Measurements from ENCODE around the gene ZBTB7B. TPM values are rescaled to one million over a fixed set of nuclear protein-coding genes. Genes with fewer than 3 reads are reported as not detected.
A peak's percentile ranks its signal among the peaks of the same experiment; 100 is the strongest.

ZBTB7B gene
- total and polyA plus RNA-seq, 2 donors from 2014 or later: 20.1 to 68.7 TPM

GRCh38 chr1:155006601-155007101, 4.0 kb downstream of the ZBTB7B start:
- Histone ChIP-seq H3K4me3 (ENCODE audit: low read length in 3 of 3) (peak overlapping the region in 1 of 3 donors; percentile 13), H3K4me1 (ENCODE audit: control insufficient read depth in 2 of 3, insufficient read depth in 2 of 3, low read depth in 1 of 3, low read length in 3 of 3) (peaks cover 2 to 42% (median 31%) of the 10 kb centered on the region in 3 donors), H3K9me3 (ENCODE audit: control insufficient read depth in 2 of 3, insufficient read depth in 1 of 3, low read length in 3 of 3) (no peaks in the 10 kb centered on the region), H3K27me3 (ENCODE audit: control insufficient read depth, insufficient read depth, low read length) (no peaks in the 10 kb centered on the region), H3K36me3 (ENCODE audit: control insufficient read depth in 2 of 3, insufficient read depth in 3 of 3, low read length in 3 of 3) (no peaks in the 10 kb centered on the region), H3K9ac (ENCODE audit: low read length in 3 of 3) (peak overlapping the region in 1 of 3 donors; percentile 40), H3K27ac (ENCODE audit: low read depth in 2 of 2, low read length in 2 of 2) (peak overlapping the region; percentile 33 to 43)
- no peak for FAIRE-seq
- intact Hi-C loops (cut with DNase I): no loop called here
- TF ChIP-seq, protein P1, sequence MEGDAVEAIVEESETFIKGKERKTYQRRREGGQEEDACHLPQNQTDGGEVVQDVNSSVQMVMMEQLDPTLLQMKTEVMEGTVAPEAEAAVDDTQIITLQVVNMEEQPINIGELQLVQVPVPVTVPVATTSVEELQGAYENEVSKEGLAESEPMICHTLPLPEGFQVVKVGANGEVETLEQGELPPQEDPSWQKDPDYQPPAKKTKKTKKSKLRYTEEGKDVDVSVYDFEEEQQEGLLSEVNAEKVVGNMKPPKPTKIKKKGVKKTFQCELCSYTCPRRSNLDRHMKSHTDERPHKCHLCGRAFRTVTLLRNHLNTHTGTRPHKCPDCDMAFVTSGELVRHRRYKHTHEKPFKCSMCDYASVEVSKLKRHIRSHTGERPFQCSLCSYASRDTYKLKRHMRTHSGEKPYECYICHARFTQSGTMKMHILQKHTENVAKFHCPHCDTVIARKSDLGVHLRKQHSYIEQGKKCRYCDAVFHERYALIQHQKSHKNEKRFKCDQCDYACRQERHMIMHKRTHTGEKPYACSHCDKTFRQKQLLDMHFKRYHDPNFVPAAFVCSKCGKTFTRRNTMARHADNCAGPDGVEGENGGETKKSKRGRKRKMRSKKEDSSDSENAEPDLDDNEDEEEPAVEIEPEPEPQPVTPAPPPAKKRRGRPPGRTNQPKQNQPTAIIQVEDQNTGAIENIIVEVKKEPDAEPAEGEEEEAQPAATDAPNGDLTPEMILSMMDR (IDR thresholded peaks at IDR 0.05; ENCODE audit: borderline replicate concordance, extremely low read depth, insufficient read depth): no peak
- DNase-seq: peak in 2 of 5 donors; percentile 32 to 69

DNA sequence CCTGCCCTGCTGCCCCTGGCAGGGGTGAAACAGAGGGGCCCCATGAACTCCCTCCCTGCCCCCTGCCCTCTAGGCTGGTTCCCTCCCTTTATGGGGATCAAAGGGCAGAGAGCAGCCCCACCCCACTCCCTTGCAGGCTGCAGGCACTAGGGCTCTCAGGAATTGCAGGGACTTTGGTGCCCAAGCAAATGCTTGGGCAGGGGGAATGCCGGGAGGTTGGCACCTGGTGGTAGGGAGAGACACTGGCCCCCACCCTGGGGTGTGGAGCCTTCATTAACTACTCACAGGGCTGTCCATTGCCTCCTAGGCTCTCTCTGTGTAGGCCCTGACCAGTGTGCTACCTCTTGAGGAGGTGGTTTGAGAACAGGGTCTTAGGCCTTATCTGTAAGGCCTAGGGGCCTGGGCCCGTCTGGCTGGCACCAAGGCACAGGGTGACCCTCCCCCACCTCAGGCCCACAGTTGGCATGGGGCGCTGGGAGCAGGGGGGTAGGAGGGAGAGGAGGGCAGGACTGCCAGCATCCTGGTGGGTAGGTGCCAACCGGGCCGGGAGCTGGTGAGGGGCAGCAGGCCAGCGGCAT, 4.7 kb downstream of the ZBTB7B start:
- Histone ChIP-seq H3K9ac (ENCODE audit: low read length in 3 of 3) (peak overlapping the region in 1 of 3 donors; percentile 61), H3K9me3 (ENCODE audit: control insufficient read depth in 2 of 3, insufficient read depth in 1 of 3, low read length in 3 of 3) (no peaks in the 10 kb centered on the region), H3K27ac (ENCODE audit: low read depth in 2 of 2, low read length in 2 of 2) (peak overlapping the region; percentile 41 to 57), H3K4me3 (ENCODE audit: low read length in 3 of 3) (no peak overlapping the region), H3K36me3 (ENCODE audit: control insufficient read depth in 2 of 3, insufficient read depth in 3 of 3, low read length in 3 of 3) (no peaks in the 10 kb centered on the region), H3K4me1 (ENCODE audit: control insufficient read depth in 2 of 3, insufficient read depth in 2 of 3, low read depth in 1 of 3, low read length in 3 of 3) (peaks cover 2 to 49% (median 32%) of the 10 kb centered on the region in 3 donors), H3K27me3 (ENCODE audit: control insufficient read depth, insufficient read depth, low read length) (no peaks in the 10 kb centered on the region)
- FAIRE-seq (no peak), DNase-seq (peak in 1 of 5 donors; percentile 76)
- TF ChIP-seq, protein P1 (IDR thresholded peaks at IDR 0.05; ENCODE audit: borderline replicate concordance, extremely low read depth, insufficient read depth): no peak
- intact Hi-C loops (cut with DNase I): no loop called here

DNA sequence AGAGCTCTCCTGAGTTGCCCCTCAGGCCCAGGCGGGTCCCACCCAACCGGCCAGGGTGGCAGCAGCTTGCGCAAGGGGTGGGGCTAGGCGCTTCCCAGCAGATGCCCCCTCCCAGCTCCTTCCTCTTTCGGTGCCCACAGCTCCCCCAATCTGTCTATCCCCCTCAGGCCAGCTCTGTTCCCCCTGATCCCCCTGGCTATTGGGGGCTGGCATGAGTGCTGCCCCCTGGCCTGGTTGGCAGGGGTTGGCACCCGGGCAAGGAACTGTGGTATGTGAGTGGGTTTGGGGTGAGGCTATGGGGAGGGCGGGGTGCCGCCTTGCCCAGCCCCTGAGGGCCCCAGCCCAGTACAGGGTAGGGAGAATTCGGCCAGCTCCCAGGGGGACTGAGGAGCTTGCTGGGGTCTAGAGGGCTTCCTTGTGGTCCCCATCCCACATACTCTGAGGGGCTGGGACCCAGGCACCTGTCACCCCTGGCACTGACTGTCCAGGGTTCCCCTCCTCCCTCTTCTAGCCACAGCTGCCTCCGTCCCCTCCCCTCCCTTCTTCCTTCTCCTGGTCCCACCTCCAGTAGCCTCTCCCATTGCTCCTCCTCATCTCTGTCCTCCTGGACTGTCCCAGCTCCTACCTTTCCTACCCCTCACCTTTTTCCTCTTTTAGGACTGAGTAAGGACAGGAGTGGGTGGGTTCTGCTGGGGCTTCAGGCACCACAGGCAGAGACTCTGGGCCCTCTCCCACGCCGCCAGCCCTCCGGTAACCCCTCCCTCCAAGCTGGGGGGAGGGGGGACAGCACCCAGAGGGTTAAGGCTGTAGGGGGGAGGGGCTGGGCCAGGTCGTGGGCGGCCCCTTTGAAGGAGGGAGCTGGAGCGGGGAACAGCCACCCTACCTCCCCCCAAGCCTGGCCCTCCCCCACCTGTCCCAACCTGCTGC, 5.7 kb downstream of the ZBTB7B start:
- DNase-seq (peak; percentile 25 to 78 (median 52)), FAIRE-seq (no peak)
- H3K9ac ChIP-seq (ENCODE audit: low read length in 3 of 3): peak overlapping the region in 1 of 3 donors; percentile 55
- peaks cover 2 to 57% (median 36%) of the 10 kb centered on the region in 3 donors for H3K4me1 ChIP-seq (ENCODE audit: control insufficient read depth in 2 of 3, insufficient read depth in 2 of 3, low read depth in 1 of 3, low read length in 3 of 3)
- H3K9me3 ChIP-seq (ENCODE audit: control insufficient read depth in 2 of 3, insufficient read depth in 1 of 3, low read length in 3 of 3): no peaks in the 10 kb centered on the region
- H3K36me3 ChIP-seq (ENCODE audit: control insufficient read depth in 2 of 3, insufficient read depth in 3 of 3, low read length in 3 of 3): no peaks in the 10 kb centered on the region
- no peak overlapping the region for H3K4me3 ChIP-seq (ENCODE audit: low read length in 3 of 3)
- TF ChIP-seq, protein P1 (IDR thresholded peaks at IDR 0.05; ENCODE audit: borderline replicate concordance, extremely low read depth, insufficient read depth): no peak
- H3K27me3 ChIP-seq (ENCODE audit: control insufficient read depth, insufficient read depth, low read length): no peaks in the 10 kb centered on the region
- peak overlapping the region; percentile 41 for H3K27ac ChIP-seq (ENCODE audit: low read depth in 2 of 2, low read length in 2 of 2)
- intact Hi-C loops (cut with DNase I): no loop called here
